KMS-11 (cell line): ENCODE data around the gene CNST.

Experiments
- H2AFZ ChIP-seq: fragments of 200-600 bp; sonication (generic); 2 replicates; pipeline ENCODE4 v1.6.1; 2016; ENCODE audit warnings: antibody characterized with exemption, mixed run types, low read depth
- H3K27ac ChIP-seq: fragments of 200-600 bp; sonication (generic); 2 replicates; pipeline ENCODE4 v1.6.1; 2016; ENCODE audit warnings: mild to moderate bottlenecking, mixed run types
- H3K27me3 ChIP-seq: fragments of 200-600 bp; sonication (generic); 2 replicates; pipeline ENCODE4 v1.6.1; 2017; ENCODE audit warnings: mild to moderate bottlenecking, low read depth, mixed run types, moderate library complexity; ENCODE audit not compliant: insufficient read depth
- H3K36me3 ChIP-seq: fragments of 200-600 bp; sonication (generic); 2 replicates; pipeline ENCODE4 v1.6.1; 2017; ENCODE audit warnings: mild to moderate bottlenecking, mixed run types; ENCODE audit not compliant: insufficient read depth
- H3K4me1 ChIP-seq: fragments of 200-600 bp; sonication (generic); 2 replicates; pipeline ENCODE4 v1.6.1; 2016; ENCODE audit warnings: mild to moderate bottlenecking, low read depth, mixed run types; ENCODE audit not compliant: poor library complexity, severe bottlenecking
- H3K4me2 ChIP-seq: fragments of 200-600 bp; sonication (generic); 2 replicates; pipeline ENCODE4 v1.7.0; 2016; ENCODE audit warnings: mild to moderate bottlenecking, mixed run types
- H3K4me3 ChIP-seq: fragments of 200-600 bp; sonication (generic); IDR thresholded peaks from 2 replicates; pipeline ENCODE4 v1.6.1; 2017; ENCODE audit warnings: low read depth, low read length, mixed read lengths; ENCODE audit not compliant: insufficient read depth
- H3K79me2 ChIP-seq: fragments of 200-600 bp; sonication (generic); 2 replicates; pipeline ENCODE4 v1.6.1; 2016; ENCODE audit warnings: low read depth, mixed run types; ENCODE audit not compliant: insufficient read depth
- H3K9ac ChIP-seq: fragments of 200-600 bp; sonication (generic); 2 replicates; pipeline ENCODE4 v1.6.1; 2016; ENCODE audit warnings: mild to moderate bottlenecking, mixed run types
- H4K20me1 ChIP-seq: fragments of 200-600 bp; sonication (generic); 2 replicates; pipeline ENCODE4 v1.6.1; 2016; ENCODE audit warnings: mild to moderate bottlenecking, mixed run types; ENCODE audit not compliant: insufficient read depth
- TF ChIP-seq, protein P1 (sequence below): fragments of 200-600 bp; sonication (generic); conservative IDR thresholded peaks from 2 replicates; pipeline ENCODE4 v1.6.1; 2017; ENCODE audit warnings: low read depth, mild to moderate bottlenecking, antibody characterized with exemption, low read length, moderate library complexity, mixed read lengths

The CNST gene, protein sequence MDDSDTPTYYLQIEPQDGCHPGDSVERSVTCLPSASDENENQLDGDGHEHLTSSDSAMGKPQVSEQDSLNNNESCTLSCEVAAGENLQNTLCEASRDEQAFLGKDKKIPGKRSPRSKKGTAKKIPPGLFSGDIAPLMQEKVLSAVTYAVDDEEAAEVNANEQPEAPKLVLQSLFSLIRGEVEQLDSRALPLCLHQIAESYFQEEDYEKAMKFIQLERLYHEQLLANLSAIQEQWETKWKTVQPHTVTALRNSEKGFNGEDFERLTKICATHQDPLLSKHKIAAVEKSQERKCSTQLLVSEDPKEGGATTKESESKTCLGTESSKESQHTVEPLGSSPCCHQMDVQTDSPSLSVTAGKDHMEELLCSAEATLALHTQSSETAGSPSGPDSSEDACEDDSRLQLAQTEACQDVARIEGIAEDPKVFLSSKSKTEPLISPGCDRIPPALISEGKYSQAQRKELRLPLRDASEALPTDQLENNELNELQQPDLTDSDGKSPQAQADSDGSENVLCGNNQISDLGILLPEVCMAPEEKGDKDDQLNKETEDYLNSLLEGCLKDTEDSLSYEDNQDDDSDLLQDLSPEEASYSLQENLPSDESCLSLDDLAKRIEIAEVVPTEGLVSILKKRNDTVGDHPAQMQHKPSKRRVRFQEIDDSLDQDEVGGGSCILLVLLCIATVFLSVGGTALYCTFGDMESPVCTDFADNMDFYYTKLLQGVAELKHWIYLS

DNA sequence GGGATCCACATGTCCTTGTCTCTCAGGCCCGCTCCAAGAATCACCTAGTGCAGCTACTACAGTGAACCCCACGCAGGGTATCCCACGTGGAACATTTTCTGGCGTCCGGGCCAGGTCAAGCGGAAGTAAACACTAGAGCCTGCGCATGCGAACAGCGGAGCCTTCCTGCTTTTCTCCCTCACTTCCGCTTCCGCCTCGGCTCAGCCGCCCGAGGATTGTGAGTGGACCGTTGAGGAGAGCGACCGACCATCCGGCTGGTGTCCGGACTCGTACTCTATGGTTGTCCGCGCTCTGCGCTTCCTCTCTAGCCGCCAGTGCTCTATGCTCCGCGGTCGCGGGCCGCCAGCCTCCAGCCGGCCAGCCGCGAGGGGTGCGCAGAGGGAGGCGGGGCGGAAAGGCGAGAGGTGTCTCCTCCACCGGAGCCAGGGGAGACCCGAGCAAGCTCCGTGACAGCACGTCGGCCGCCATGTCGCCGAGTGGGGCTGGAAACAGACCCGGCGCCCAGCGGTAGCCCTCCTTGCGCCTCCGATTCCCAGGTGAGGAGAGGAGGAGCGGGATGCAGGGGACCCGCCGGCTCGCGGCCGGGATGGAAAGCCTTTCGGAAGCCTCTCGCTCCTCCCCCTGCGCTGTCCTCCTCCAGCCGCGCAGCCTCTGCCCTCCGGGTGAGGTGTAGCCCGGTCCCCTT, at the start of gene CNST, which contains the start of gene TFB2M:
CNST (plus strand) TSS at position 329 of the 685 bp plus-strand sequence. CDS start 25,107 bp downstream, outside the sequence.
TFB2M (minus strand) TSS at position 134 of the 685 bp plus-strand sequence; CDS start at position 11, 123 bp downstream.
- Histone ChIP-seq H3K4me3 (peak within 1 kb of the TSS; percentile 94), H2AFZ (peak within 1 kb of the TSS; percentile 75), H3K9ac (peak within 1 kb of the TSS; percentile 71), H3K4me2 (peak within 1 kb of the TSS; percentile 66), H3K27me3 (no peaks in the 10 kb centered on the region), H3K4me1 (peaks cover 25% of the 10 kb centered on the region), H4K20me1 (no peaks in the 10 kb centered on the region), H3K27ac (peak within 1 kb of the TSS; percentile 64), H3K79me2 (peaks cover 70% of the 10 kb centered on the region), H3K36me3 (peaks cover 3% of the 10 kb centered on the region; the same call in 1 of the 2 replicates)
- TF ChIP-seq, protein P1, sequence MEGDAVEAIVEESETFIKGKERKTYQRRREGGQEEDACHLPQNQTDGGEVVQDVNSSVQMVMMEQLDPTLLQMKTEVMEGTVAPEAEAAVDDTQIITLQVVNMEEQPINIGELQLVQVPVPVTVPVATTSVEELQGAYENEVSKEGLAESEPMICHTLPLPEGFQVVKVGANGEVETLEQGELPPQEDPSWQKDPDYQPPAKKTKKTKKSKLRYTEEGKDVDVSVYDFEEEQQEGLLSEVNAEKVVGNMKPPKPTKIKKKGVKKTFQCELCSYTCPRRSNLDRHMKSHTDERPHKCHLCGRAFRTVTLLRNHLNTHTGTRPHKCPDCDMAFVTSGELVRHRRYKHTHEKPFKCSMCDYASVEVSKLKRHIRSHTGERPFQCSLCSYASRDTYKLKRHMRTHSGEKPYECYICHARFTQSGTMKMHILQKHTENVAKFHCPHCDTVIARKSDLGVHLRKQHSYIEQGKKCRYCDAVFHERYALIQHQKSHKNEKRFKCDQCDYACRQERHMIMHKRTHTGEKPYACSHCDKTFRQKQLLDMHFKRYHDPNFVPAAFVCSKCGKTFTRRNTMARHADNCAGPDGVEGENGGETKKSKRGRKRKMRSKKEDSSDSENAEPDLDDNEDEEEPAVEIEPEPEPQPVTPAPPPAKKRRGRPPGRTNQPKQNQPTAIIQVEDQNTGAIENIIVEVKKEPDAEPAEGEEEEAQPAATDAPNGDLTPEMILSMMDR: no peak

DNA sequence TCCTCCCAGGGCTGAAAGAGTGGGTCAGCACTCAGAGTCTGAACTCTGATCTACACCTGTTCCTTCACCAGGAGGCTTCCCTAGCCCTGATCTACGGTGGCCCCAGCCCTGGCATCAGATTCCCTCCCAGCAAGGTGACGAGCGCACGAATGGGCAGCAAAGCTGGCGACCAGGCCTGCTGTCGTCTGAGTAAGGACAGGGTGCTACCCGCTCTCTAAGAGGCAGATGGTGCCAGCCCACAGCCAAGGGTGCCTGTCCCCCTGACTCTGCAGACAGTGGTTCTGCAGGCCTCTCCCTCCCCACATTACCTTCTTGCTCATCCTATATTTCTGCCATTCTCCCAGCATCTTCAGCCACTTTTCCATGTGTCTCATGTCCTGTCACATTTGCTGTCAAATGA, 48.9 kb upstream of the CNST start:
- Histone ChIP-seq H2AFZ (no peak overlapping the region), H4K20me1 (no peaks in the 10 kb centered on the region), H3K27me3 (no peaks in the 10 kb centered on the region), H3K27ac (no peak overlapping the region), H3K4me1 (no peaks in the 10 kb centered on the region), H3K4me3 (no peak overlapping the region), H3K79me2 (no peaks in the 10 kb centered on the region), H3K9ac (no peak overlapping the region), H3K36me3 (no peaks in the 10 kb centered on the region), H3K4me2 (no peak overlapping the region)
- TF ChIP-seq, protein P1: no peak

DNA sequence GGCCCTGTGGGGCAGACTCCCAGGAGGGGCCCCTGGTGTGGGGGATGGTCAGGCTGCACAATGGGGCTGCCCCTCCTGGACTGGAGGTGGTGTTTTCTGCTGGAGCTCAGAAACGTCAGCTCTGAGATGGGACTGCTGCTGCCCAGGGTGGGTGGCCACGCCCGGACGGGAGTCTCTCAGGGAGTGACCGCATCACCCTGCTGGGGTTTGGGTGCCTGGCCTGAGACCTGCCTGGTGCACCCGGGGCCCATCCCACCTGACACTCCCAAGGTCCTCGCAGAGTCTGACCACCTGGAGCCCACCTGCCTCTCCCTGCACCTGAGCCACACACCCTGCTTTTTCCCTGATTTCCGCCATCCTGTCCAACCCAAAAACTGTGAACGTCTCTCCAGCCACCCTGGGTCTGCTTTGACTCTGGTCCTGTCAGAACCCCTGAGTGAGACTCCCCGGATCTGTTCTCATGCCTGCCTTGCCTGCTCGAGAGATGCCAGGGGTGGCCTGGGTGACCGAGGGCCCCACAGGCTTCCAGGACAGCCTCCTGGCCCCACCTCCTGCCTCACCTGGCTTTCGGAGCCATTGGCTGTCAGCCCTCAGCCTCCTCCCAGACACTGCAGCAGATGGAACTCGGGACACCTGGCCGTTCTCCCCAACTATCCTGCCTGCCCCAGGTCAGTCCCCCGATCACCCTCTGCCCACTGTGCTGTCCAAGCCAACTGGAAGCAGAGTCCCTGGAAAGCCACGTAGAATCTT, 47.6 kb upstream of the CNST start:
- no peak overlapping the region for H3K4me2 ChIP-seq
- H3K9ac ChIP-seq: no peak overlapping the region
- no peaks in the 10 kb centered on the region for H3K27me3 ChIP-seq
- H3K4me1 ChIP-seq: no peaks in the 10 kb centered on the region
- H2AFZ ChIP-seq: no peak overlapping the region
- H3K36me3 ChIP-seq: no peaks in the 10 kb centered on the region
- no peaks in the 10 kb centered on the region for H3K79me2 ChIP-seq
- TF ChIP-seq, protein P1: no peak
- no peak overlapping the region for H3K4me3 ChIP-seq
- H4K20me1 ChIP-seq: no peaks in the 10 kb centered on the region
- no peak overlapping the region for H3K27ac ChIP-seq

DNA sequence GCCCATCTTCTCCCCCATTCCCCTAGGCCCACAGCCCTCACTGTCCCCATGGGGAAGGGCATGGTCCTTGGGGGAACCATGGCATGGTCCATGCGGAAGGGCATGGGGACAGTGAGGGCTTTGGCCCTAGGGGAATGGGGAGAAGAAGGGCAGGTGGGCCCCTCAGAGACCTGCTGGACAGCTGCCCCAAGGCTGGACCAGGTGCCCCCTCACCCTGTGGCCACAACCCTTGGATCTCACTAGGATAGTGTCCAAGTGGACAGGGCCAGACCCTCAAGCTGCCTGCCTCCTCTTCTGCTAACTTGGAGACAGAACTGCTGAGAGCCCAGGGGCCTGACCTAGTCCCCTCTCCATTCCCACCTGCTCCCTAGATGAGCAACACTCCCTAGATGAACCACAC, 46.7 kb upstream of the CNST start:
- H4K20me1 ChIP-seq: no peaks in the 10 kb centered on the region

More for the DNA sequence above, 46.7 kb upstream of the CNST start:
- no peaks in the 10 kb centered on the region for H3K79me2 ChIP-seq
- no peak overlapping the region for H3K9ac ChIP-seq
- H3K4me3 ChIP-seq: no peak overlapping the region
- no peak overlapping the region for H3K27ac ChIP-seq
- TF ChIP-seq, protein P1: no peak
- no peak overlapping the region for H3K4me2 ChIP-seq
- no peaks in the 10 kb centered on the region for H3K27me3 ChIP-seq
- H2AFZ ChIP-seq: no peak overlapping the region
- no peaks in the 10 kb centered on the region for H3K4me1 ChIP-seq
- H3K36me3 ChIP-seq: no peaks in the 10 kb centered on the region
